ENCODE data around the gene GGT1.
"Not testable (repeated sequence)": the region's sequence is repeated elsewhere in the genome, so short reads cannot be mapped to it uniquely, and the experiment has no call there.

DNA sequence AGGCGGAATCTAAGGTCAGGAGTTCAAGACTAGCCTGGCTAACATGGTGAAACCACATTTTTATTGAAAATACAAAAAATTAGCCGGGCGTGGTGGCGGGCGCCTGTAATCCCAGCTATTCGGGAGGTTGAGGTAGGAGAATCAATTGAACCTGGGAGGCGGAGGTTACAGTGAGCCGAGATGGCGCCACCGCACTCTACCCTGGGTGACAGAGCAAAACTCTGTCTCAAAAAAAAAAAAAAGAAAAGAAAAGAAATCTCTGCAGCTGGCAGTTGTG, 9.5 kb upstream of the GGT1 start:
- TF ChIP-seq, protein P1, sequence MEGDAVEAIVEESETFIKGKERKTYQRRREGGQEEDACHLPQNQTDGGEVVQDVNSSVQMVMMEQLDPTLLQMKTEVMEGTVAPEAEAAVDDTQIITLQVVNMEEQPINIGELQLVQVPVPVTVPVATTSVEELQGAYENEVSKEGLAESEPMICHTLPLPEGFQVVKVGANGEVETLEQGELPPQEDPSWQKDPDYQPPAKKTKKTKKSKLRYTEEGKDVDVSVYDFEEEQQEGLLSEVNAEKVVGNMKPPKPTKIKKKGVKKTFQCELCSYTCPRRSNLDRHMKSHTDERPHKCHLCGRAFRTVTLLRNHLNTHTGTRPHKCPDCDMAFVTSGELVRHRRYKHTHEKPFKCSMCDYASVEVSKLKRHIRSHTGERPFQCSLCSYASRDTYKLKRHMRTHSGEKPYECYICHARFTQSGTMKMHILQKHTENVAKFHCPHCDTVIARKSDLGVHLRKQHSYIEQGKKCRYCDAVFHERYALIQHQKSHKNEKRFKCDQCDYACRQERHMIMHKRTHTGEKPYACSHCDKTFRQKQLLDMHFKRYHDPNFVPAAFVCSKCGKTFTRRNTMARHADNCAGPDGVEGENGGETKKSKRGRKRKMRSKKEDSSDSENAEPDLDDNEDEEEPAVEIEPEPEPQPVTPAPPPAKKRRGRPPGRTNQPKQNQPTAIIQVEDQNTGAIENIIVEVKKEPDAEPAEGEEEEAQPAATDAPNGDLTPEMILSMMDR (IDR thresholded peaks at IDR 0.05; ENCODE audit: insufficient read depth, low read length): not testable (repeated sequence)
- TF ChIP-seq, protein P2, sequence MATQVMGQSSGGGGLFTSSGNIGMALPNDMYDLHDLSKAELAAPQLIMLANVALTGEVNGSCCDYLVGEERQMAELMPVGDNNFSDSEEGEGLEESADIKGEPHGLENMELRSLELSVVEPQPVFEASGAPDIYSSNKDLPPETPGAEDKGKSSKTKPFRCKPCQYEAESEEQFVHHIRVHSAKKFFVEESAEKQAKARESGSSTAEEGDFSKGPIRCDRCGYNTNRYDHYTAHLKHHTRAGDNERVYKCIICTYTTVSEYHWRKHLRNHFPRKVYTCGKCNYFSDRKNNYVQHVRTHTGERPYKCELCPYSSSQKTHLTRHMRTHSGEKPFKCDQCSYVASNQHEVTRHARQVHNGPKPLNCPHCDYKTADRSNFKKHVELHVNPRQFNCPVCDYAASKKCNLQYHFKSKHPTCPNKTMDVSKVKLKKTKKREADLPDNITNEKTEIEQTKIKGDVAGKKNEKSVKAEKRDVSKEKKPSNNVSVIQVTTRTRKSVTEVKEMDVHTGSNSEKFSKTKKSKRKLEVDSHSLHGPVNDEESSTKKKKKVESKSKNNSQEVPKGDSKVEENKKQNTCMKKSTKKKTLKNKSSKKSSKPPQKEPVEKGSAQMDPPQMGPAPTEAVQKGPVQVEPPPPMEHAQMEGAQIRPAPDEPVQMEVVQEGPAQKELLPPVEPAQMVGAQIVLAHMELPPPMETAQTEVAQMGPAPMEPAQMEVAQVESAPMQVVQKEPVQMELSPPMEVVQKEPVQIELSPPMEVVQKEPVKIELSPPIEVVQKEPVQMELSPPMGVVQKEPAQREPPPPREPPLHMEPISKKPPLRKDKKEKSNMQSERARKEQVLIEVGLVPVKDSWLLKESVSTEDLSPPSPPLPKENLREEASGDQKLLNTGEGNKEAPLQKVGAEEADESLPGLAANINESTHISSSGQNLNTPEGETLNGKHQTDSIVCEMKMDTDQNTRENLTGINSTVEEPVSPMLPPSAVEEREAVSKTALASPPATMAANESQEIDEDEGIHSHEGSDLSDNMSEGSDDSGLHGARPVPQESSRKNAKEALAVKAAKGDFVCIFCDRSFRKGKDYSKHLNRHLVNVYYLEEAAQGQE (IDR thresholded peaks at IDR 0.05; ENCODE audit: insufficient replicate concordance, low read depth): not testable (repeated sequence)
- TF ChIP-seq POLR2AphosphoS5 (IDR thresholded peaks at IDR 0.05; ENCODE audit: low read depth): not testable (repeated sequence)

All from HL-60 (cell line).